GM21360 (cell line): Measurements from ENCODE around the gene SHISA5.
"Not testable (repeated sequence)": the region's sequence is repeated elsewhere in the genome, so short reads cannot be mapped to it uniquely, and the experiment has no call there.

Experiments used
- ATAC-seq: cut with Tn5 transposase; IDR thresholded peaks from one replicate; pipeline ENCODE4 v1.9.1; 2021; ENCODE audit warnings: mild to moderate bottlenecking, moderate library complexity; ENCODE audit not compliant: unreplicated experiment

The SHISA5 gene

GRCh38 chr3:48461767-48462166, 42.2 kb downstream of the SHISA5 start:
- not testable (repeated sequence) for ATAC-seq

GRCh38 chr3:48460517-48460902, 43.5 kb downstream of the SHISA5 start:
- ATAC-seq, result no peak

- ATAC-seq, result no peak
Observed at GRCh38 chr3:48459773-48460516, 44.0 kb downstream of the SHISA5 start.

GRCh38 chr3:48459331-48459730, 44.6 kb downstream of the SHISA5 start:
- ATAC-seq, result no peak

- no peak for ATAC-seq
Observed at GRCh38 chr3:48456456-48456855, 47.5 kb downstream of the SHISA5 start.

GRCh38 chr3:48451270-48451669, 52.7 kb downstream of the SHISA5 start:
- ATAC-seq, result no peak

GRCh38 chr3:48446425-48447193, 57.4 kb downstream of the SHISA5 start, which contains the start of gene ATRIP:
TSS of gene ATRIP (plus strand) at chr3:48446737. CDS start at chr3:48446846, 109 bp downstream.
- ATAC-seq, result peak; percentile 78

GRCh38 chr3:48446043-48446424, 57.9 kb downstream of the SHISA5 start:
- no peak for ATAC-seq

GRCh38 chr3:48445277-48445882, 58.6 kb downstream of the SHISA5 start:
- ATAC-seq, result no peak

GRCh38 chr3:48441940-48442339, 62.0 kb downstream of the SHISA5 start:
- ATAC-seq, result no peak

- ATAC-seq, result no peak
Observed at GRCh38 chr3:48440590-48440958, 63.4 kb downstream of the SHISA5 start.

- ATAC-seq, result peak; percentile 86
Observed at GRCh38 chr3:48439820-48440589, 64.0 kb downstream of the SHISA5 start, which contains the start of the genes CCDC51 and TMA7. TSS of gene CCDC51 (minus strand) at chr3:48440119. CDS start at chr3:48435128, 4,991 bp downstream. TSS of gene TMA7 (plus strand) at chr3:48440257. CDS start at chr3:48440297, 40 bp downstream.

- ATAC-seq, result no peak
Observed at GRCh38 chr3:48437812-48438211, 66.2 kb downstream of the SHISA5 start.

GRCh38 chr3:48436855-48437254, 67.1 kb downstream of the SHISA5 start:
- no peak for ATAC-seq

GRCh38 chr3:48436477-48436787, 67.5 kb downstream of the SHISA5 start:
- no peak for ATAC-seq

GRCh38 chr3:48435774-48436476, 68.0 kb downstream of the SHISA5 start:
- no peak for ATAC-seq

- ATAC-seq, result no peak
Observed at GRCh38 chr3:48435223-48435595, 68.8 kb downstream of the SHISA5 start.

GRCh38 chr3:48434591-48435222, 69.3 kb downstream of the SHISA5 start:
- ATAC-seq, result no peak

- ATAC-seq, result no peak
Observed at GRCh38 chr3:48433472-48434118, 70.4 kb downstream of the SHISA5 start.
